B cell (primary cell): ENCODE measurements around the gene GGCT. TPM values are rescaled to one million over a fixed set of nuclear protein-coding genes. Genes with fewer than 3 reads are reported as not detected.

Experiments used
- ATAC-seq: fragments of 200-7000 bp; cut with Tn5 transposase; one replicate; pipeline ENCODE4 v1.10.0; 2021; ENCODE audit warnings: low read depth, mild to moderate bottlenecking, moderate number of reproducible peaks, moderate library complexity
- CTCF ChIA-PET: fragments of 350-600 bp; sonication (Branson Sonifier 250); formaldehyde crosslinking; loops from one replicate; lab custom pipeline; 2021; ENCODE audit warnings: antibody characterized with exemption, inconsistent platforms; lab: Charles Lee
- POLR2A ChIA-PET: fragments of 350-600 bp; sonication (Branson Sonifier 250); formaldehyde crosslinking; loops from one replicate; lab custom pipeline; 2021; ENCODE audit warnings: antibody characterized with exemption; lab: Charles Lee
- DNase-seq: peaks from one replicate; pipeline ENCODE4 v3.0.0; 2013
- H2AFZ ChIP-seq: 2 replicates; pipeline ENCODE4 v1.6.1; 2012; ENCODE audit warnings: mild to moderate bottlenecking, low read depth, low read length; ENCODE audit not compliant: insufficient read depth, poor library complexity, severe bottlenecking
- H3K27ac ChIP-seq, 2 donors: 1 replicate in 1 of 2; 2 replicates in 1 of 2; pipeline ENCODE4 v1.5.1; 2012 to 2013; ENCODE audit warnings: low read length in 2 of 2, mild to moderate bottlenecking in 2 of 2, moderate library complexity in 1 of 2
- H3K27me3 ChIP-seq, 4 experiments: fragments of 200-600 bp in 1 of 4; sonication (generic) in 1 of 4; replicated peaks in 1 of 4; 1 replicate in 2 of 4; 2 replicates in 2 of 4; pipeline versions ENCODE4 v1.6.1 to v1.7.0; 2013 to 2016; ENCODE audit warnings: low read length in 3 of 4, mild to moderate bottlenecking in 2 of 4, mixed read lengths in 1 of 4, moderate library complexity in 1 of 4; ENCODE audit not compliant: insufficient read depth in 4 of 4, control insufficient read depth in 3 of 4; ENCODE audit errors: control extremely low read depth in 1 of 4
- H3K36me3 ChIP-seq, 2 experiments: replicated peaks in 1 of 2; 1 replicate in 1 of 2; 2 replicates in 1 of 2; pipeline versions ENCODE4 v1.6.1 to v1.7.1; 2013; ENCODE audit warnings: low read length in 1 of 2; ENCODE audit not compliant: insufficient read depth in 2 of 2, control insufficient read depth in 1 of 2; ENCODE audit errors: control extremely low read depth in 1 of 2, extremely low read depth in 1 of 2
- H3K4me1 ChIP-seq, 2 donors: fragments of 200-600 bp in 1 of 2; sonication (generic) in 1 of 2; 1 replicate in 1 of 2; 2 replicates in 1 of 2; pipeline versions ENCODE4 v1.5.1 to v1.6.1; 2013 to 2017; ENCODE audit warnings: low read length in 2 of 2; ENCODE audit not compliant: control insufficient read depth in 2 of 2, insufficient read depth in 2 of 2
- H3K4me2 ChIP-seq: replicated peaks from 2 replicates; pipeline ENCODE3; 2012; ENCODE audit warnings: mild to moderate bottlenecking, low read depth, low read length; ENCODE audit not compliant: poor library complexity, severe bottlenecking
- H3K4me3 ChIP-seq, 5 experiments: fragments of 200-600 bp in 1 of 5; sonication (generic) in 1 of 5; 1 replicate in 3 of 5; 2 replicates in 2 of 5; pipeline versions ENCODE4 v1.5.1 to v1.7.0; 2011 to 2016; ENCODE audit warnings: low read length in 4 of 5, mild to moderate bottlenecking in 4 of 5, low read depth in 2 of 5, control low read depth in 1 of 5, moderate library complexity in 1 of 5; ENCODE audit not compliant: insufficient read depth in 1 of 5; ENCODE audit errors: control extremely low read depth in 1 of 5, extremely low read depth in 1 of 5
- H3K79me2 ChIP-seq: fragments of 200-600 bp; sonication (generic); one replicate; pipeline ENCODE4 v1.6.0; 2016; ENCODE audit warnings: low read length; ENCODE audit not compliant: control insufficient read depth, insufficient read depth
- H3K9ac ChIP-seq: fragments of 200-600 bp; sonication (generic); 2 replicates; pipeline ENCODE4 v1.6.1; 2017; ENCODE audit warnings: mild to moderate bottlenecking, low read length, moderate library complexity
- H3K9me3 ChIP-seq, 3 donors: one replicate each; pipeline versions ENCODE4 v1.6.1 to v1.7.1; 2013; ENCODE audit warnings: low read length in 2 of 3; ENCODE audit not compliant: control insufficient read depth in 2 of 3, insufficient read depth in 1 of 3; ENCODE audit errors: control extremely low read depth in 1 of 3
- H4K20me1 ChIP-seq: 2 replicates; pipeline ENCODE4 v1.6.0; 2012; ENCODE audit warnings: mild to moderate bottlenecking, low read length; ENCODE audit not compliant: insufficient read depth, control insufficient read depth, poor library complexity, severe bottlenecking
- H3K27ac Mint-ChIP-seq: one replicate; pipeline ENCODE4 v1.8.0; 2021; ENCODE audit warnings: mixed read lengths
- H3K27me3 Mint-ChIP-seq: one replicate; pipeline ENCODE4 v1.8.0; 2021; ENCODE audit warnings: mixed read lengths
- H3K4me1 Mint-ChIP-seq: one replicate; pipeline ENCODE4 v1.8.0; 2021; ENCODE audit warnings: mixed read lengths
- H3K4me3 Mint-ChIP-seq: one replicate; pipeline ENCODE4 v1.8.0; 2021; ENCODE audit warnings: mixed read lengths
- H3K9me3 Mint-ChIP-seq: one replicate; pipeline ENCODE4 v1.8.0; 2022; ENCODE audit warnings: mixed read lengths; ENCODE audit not compliant: insufficient read depth
- EZH2 ChIP-seq: IDR thresholded peaks from 2 replicates; pipeline ENCODE4 v1.6.1; 2012; ENCODE audit warnings: borderline replicate concordance, low read depth, mild to moderate bottlenecking, moderate library complexity, low read length; ENCODE audit not compliant: insufficient read depth, poor library complexity, severe bottlenecking
- WGBS: methylation state at CpG from one replicate; pipeline ENCODE4 v1.1.5; 2013; ENCODE audit warnings: missing lambda C conversion rate; ENCODE audit not compliant: insufficient coverage; 5-methylcytosine and 5-hydroxymethylcytosine counted together
- intact Hi-C: fragments of 100-400 bp; cut with micrococcal nuclease; formaldehyde crosslinking; loops from one replicate; pipeline ENCODE4 v1.10.0; 2022
- polyA plus RNA-seq: library from polyadenylated mRNA; depleted of rRNA; stranded (reverse); fragments of >200 nt; gene quantifications from 2 replicates; pipeline ENCODE4 v1.2.3, GENCODE V29; 2012
- total RNA-seq, 2 donors: library from RNA; stranded (reverse); fragments of 120-200 nt in 1 of 2; gene quantifications; 1 replicate in 1 of 2; 2 replicates in 1 of 2; pipeline versions ENCODE4 v1.2.3 to v1.2.4, GENCODE V29; 2013 to 2022
- TF ChIP-seq, protein P1 (sequence below): fragments of 200-600 bp; IDR thresholded peaks from one replicate; pipeline ENCODE4 v1.8.0; 2022; ENCODE audit warnings: antibody characterized with exemption, mild to moderate bottlenecking

Gene GGCT
- total and polyA plus RNA-seq, 2 donors (not counting 1 experiment from before 2014, with no cell fraction given) = 8.1 to 12.5 TPM

- peak overlapping the region; percentile 69 for H3K27ac Mint-ChIP-seq
- H2AFZ ChIP-seq = peak overlapping the region; percentile 95
- DNase-seq (no peak), ATAC-seq (no peak)
- intact Hi-C loops = loop anchor here (1.0 to 10.0 kb wide), 5 partner anchors 24 to 369 kb away; partner anchors contain the start of genes GARS1, MTURN and ZNRF2
- no peaks in the 10 kb centered on the region for H3K27me3 Mint-ChIP-seq
- peak overlapping the region; percentile 86 for H3K9ac ChIP-seq
- no peak for TF ChIP-seq EZH2
- TF ChIP-seq, protein P1, sequence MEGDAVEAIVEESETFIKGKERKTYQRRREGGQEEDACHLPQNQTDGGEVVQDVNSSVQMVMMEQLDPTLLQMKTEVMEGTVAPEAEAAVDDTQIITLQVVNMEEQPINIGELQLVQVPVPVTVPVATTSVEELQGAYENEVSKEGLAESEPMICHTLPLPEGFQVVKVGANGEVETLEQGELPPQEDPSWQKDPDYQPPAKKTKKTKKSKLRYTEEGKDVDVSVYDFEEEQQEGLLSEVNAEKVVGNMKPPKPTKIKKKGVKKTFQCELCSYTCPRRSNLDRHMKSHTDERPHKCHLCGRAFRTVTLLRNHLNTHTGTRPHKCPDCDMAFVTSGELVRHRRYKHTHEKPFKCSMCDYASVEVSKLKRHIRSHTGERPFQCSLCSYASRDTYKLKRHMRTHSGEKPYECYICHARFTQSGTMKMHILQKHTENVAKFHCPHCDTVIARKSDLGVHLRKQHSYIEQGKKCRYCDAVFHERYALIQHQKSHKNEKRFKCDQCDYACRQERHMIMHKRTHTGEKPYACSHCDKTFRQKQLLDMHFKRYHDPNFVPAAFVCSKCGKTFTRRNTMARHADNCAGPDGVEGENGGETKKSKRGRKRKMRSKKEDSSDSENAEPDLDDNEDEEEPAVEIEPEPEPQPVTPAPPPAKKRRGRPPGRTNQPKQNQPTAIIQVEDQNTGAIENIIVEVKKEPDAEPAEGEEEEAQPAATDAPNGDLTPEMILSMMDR = no peak
- POLR2A ChIA-PET = no interaction called here
- peaks cover 0 to 2% of the 10 kb centered on the region in 2 experiments for H3K36me3 ChIP-seq
- CTCF ChIA-PET = interaction anchor here (0.8 to 1.0 kb wide), 2 partner anchors 25 to 39 kb away, joined by 3 to 4 read pairs; partner anchors contain the start of gene NOD1
- peaks cover 0 to 3% (median 0%) of the 10 kb centered on the region in 3 donors for H3K9me3 ChIP-seq
- H3K4me1 Mint-ChIP-seq = peaks cover 33% of the 10 kb centered on the region
- H3K9me3 Mint-ChIP-seq = no peaks in the 10 kb centered on the region
- WGBS = 76% methylated on average over 8 of the region's 15 CpGs
- peak overlapping the region; percentile 93 for H3K4me3 Mint-ChIP-seq
- H3K4me3 ChIP-seq = peak overlapping the region; percentile 75 to 99 (median 84)
- no peaks in the 10 kb centered on the region for H4K20me1 ChIP-seq
- H3K4me2 ChIP-seq = peak overlapping the region; percentile 76
- peak overlapping the region in 1 of 2 donors; percentile 66 for H3K27ac ChIP-seq
- no peaks in the 10 kb centered on the region for H3K27me3 ChIP-seq
- peaks cover 39% of the 10 kb centered on the region for H3K79me2 ChIP-seq
- peaks cover 18 to 20% of the 10 kb centered on the region in 2 donors for H3K4me1 ChIP-seq
Measured at GRCh38 chr7:30503274-30504212, 1.1 kb downstream of the GGCT start.
